GM12865 (cell line): ENCODE measurements around the gene RUNX3.

Experiments used
- DNase-seq: peaks from one replicate; pipeline ENCODE4 v3.0.0; 2010; ENCODE audit warnings: low read depth
- H3K4me3 ChIP-seq: 2 replicates; pipeline ENCODE4 v1.5.1; 2011; ENCODE audit warnings: mild to moderate bottlenecking, low read depth, low read length, control low read depth
- CTCF ChIP-seq: IDR thresholded peaks from 2 replicates; pipeline ENCODE4 v1.5.1; 2011; ENCODE audit warnings: low read length, control low read depth, low read depth, inconsistent platforms; ENCODE audit not compliant: insufficient read depth; ENCODE audit errors: missing control alignments

Gene RUNX3

GRCh38 chr1:24966724-24967346 is 36.8 kb upstream of the RUNX3 start:
- DNase-seq = peak; percentile 89
- H3K4me3 ChIP-seq = no peak overlapping the region
- TF ChIP-seq CTCF = no peak

GRCh38 chr1:24966121-24966723 is 36.1 kb upstream of the RUNX3 start:
- DNase-seq = no peak
- peak overlapping the region; percentile 67 for H3K4me3 ChIP-seq
- no peak for TF ChIP-seq CTCF

DNA sequence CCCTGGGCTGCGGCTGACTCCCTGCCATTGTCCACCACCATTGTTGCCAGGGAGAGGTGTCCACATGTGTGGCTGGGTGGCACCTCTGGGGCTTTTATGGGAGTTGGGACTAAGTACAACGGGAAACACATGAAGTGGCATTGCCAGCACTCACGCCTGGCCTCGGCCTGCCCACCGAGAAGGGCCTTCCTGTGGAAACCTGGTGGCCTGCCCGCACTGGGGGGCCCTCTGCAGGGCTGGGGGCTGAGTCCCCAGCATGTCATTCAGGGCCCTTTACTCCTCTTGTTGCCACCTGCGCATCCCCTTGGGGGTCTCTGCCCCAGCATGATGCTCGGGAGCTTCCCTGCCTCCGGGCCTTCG is 35.5 kb upstream of the RUNX3 start:
- H3K4me3 ChIP-seq = peak overlapping the region; percentile 67
- DNase-seq = no peak
- TF ChIP-seq CTCF = no peak

DNA sequence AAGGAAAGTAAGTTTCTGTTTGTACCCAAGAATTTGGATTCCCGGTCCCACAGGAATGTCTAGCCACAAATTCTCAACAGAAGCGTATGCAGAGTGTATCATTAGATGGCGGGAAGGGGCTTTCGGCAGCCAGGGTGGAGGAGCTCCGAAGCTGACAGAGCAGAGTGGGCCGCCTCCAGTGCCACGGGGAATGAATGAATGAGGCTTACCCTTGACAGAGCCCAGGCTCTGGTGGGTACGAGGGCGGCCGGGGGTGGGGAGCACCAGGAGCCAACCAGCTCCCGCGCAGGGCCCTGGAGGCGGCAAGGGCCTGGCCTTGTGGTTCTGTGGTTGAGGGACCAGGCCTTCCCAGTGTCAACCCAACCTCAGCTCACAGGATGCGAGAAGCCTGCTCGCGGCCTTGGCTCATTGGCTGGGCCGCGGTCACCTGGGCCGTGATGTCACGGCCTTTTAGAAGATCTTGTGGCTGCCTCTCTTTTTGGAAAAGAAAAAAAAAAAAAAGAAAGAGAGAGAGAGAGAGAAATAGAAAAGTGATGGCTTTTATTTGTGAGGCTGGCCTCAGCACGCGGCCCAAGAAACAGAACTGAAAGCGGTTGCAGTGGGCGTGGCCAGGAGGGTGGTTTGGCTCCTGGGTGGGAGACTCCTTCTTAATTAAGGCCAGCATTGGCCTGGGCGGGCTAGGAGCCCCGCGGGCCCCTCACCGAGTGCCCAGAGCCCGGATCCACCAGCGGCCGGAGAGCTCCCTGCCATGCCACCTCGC is 34.9 kb upstream of the RUNX3 start:
- no peak for TF ChIP-seq CTCF
- peak overlapping the region; percentile 67 for H3K4me3 ChIP-seq
- DNase-seq = peak; percentile 99

- H3K4me3 ChIP-seq = peak overlapping the region; percentile 67
Observed at GRCh38 chr1:24963943-24964693, 34.0 kb upstream of the RUNX3 start.

More at GRCh38 chr1:24963943-24964693, 34.0 kb upstream of the RUNX3 start:
- DNase-seq = no peak
- no peak for TF ChIP-seq CTCF
